Kidney epithelial cell (primary cell): ENCODE results near the gene TMEM8B. TPM values are rescaled to one million over a fixed set of nuclear protein-coding genes. Genes with fewer than 3 reads are reported as not detected.

Experiments
- DNase-seq: peaks from one replicate; pipeline ENCODE4 v3.0.0-alpha.2; 2010; ENCODE audit warnings: low read depth
- H3K27me3 ChIP-seq: 2 replicates; pipeline ENCODE4 v1.6.0; 2011; ENCODE audit warnings: low read length; ENCODE audit not compliant: control insufficient read depth, insufficient read depth
- H3K36me3 ChIP-seq: 2 replicates; pipeline ENCODE4 v1.5.1; 2011; ENCODE audit warnings: low read length; ENCODE audit not compliant: control insufficient read depth, insufficient read depth
- H3K4me3 ChIP-seq: 2 replicates; pipeline ENCODE4 v1.5.1; 2011; ENCODE audit warnings: low read depth, mild to moderate bottlenecking, control low read depth, low read length
- CTCF ChIP-seq: IDR thresholded peaks from 2 replicates; pipeline ENCODE4 v1.5.1; 2011; ENCODE audit warnings: mild to moderate bottlenecking, moderate library complexity, low read length, control low read depth, inconsistent platforms; ENCODE audit not compliant: insufficient read depth, poor library complexity, severe bottlenecking
- total RNA-seq: library from RNA; depleted of rRNA; stranded (reverse); fragments of >200 nt; gene quantifications from 2 replicates; pipeline ENCODE4 v1.2.3, GENCODE V29; 2015

TMEM8B gene
- total RNA-seq, 1 donor from 2014 or later = 5.9 TPM

- peak; percentile 51 for TF ChIP-seq CTCF
- no peaks in the 10 kb centered on the region for H3K36me3 ChIP-seq
- peak overlapping the region; percentile 95 for H3K4me3 ChIP-seq
- DNase-seq = no peak
- H3K27me3 ChIP-seq = no peaks in the 10 kb centered on the region
Observed at GRCh38 chr9:35814106-35814840, 14.8 kb upstream of the TMEM8B start.

GRCh38 chr9:35814841-35815543, 14.0 kb upstream of the TMEM8B start, which contains the start of gene HINT2:
Gene HINT2 (minus strand): TSS chr9:35815042. CDS start chr9:35814979, 63 bp downstream.
- TF ChIP-seq CTCF = no peak
- Histone ChIP-seq H3K4me3 (peak within 1 kb of the TSS; percentile 95), H3K27me3 (no peaks in the 10 kb centered on the region), H3K36me3 (no peaks in the 10 kb centered on the region)
- peak; percentile 91 for DNase-seq

GRCh38 chr9:35816708-35817107, 12.3 kb upstream of the TMEM8B start:
- DNase-seq = no peak
- no peak for TF ChIP-seq CTCF
- H3K4me3 ChIP-seq = no peak overlapping the region
- no peaks in the 10 kb centered on the region for H3K27me3 ChIP-seq
- no peaks in the 10 kb centered on the region for H3K36me3 ChIP-seq

- H3K4me3 ChIP-seq = no peak overlapping the region
- no peak for TF ChIP-seq CTCF
- no peaks in the 10 kb centered on the region for H3K27me3 ChIP-seq
- no peaks in the 10 kb centered on the region for H3K36me3 ChIP-seq
- DNase-seq = no peak
Observed at GRCh38 chr9:35818341-35818740, 10.7 kb upstream of the TMEM8B start.

GRCh38 chr9:35820076-35820475, 9.0 kb upstream of the TMEM8B start:
- no peak overlapping the region for H3K4me3 ChIP-seq
- TF ChIP-seq CTCF = no peak
- DNase-seq = no peak
- no peaks in the 10 kb centered on the region for H3K36me3 ChIP-seq
- no peaks in the 10 kb centered on the region for H3K27me3 ChIP-seq

GRCh38 chr9:35822926-35823325, 6.1 kb upstream of the TMEM8B start:
- DNase-seq = no peak
- no peaks in the 10 kb centered on the region for H3K27me3 ChIP-seq
- no peak for TF ChIP-seq CTCF

More at GRCh38 chr9:35822926-35823325, 6.1 kb upstream of the TMEM8B start:
- Histone ChIP-seq H3K4me3 (no peak overlapping the region), H3K36me3 (no peaks in the 10 kb centered on the region)
